Mucosa of descending colon (tissue), 3 donors: ENCODE measurements around the gene GRIN3B. TPM values are rescaled to one million over a fixed set of nuclear protein-coding genes. Genes with fewer than 3 reads are reported as not detected.

Experiments
- ATAC-seq: fragments of 200-7000 bp; cut with Tn5 transposase; one replicate; pipeline ENCODE4 v1.9.1; 2020; ENCODE audit warnings: mild to moderate bottlenecking, moderate library complexity
- DNase-seq, 3 donors: peaks; one replicate each; pipeline ENCODE4 v3.0.0-alpha.2; 2020
- H3K36me3 ChIP-seq: fragments of 200-600 bp; one replicate; pipeline ENCODE4 v1.8.0; 2021; ENCODE audit warnings: low read depth, mild to moderate bottlenecking
- H3K4me1 ChIP-seq: fragments of 200-600 bp; one replicate; pipeline ENCODE4 v1.8.0; 2021; ENCODE audit warnings: low read depth, mild to moderate bottlenecking
- H3K4me3 ChIP-seq: fragments of 200-600 bp; one replicate; pipeline ENCODE4 v1.8.0; 2021; ENCODE audit warnings: mild to moderate bottlenecking
- H3K9me3 ChIP-seq: fragments of 200-600 bp; one replicate; pipeline ENCODE4 v1.8.0; 2021; ENCODE audit warnings: mild to moderate bottlenecking
- CTCF ChIP-seq: fragments of 200-600 bp; IDR thresholded peaks from one replicate; pipeline ENCODE4 v1.8.0; 2022; ENCODE audit warnings: antibody characterized with exemption, mild to moderate bottlenecking
- intact Hi-C, 2 donors: fragments of 100-400 bp; cut with DNase I in 1 of 2; cut with micrococcal nuclease in 1 of 2; formaldehyde crosslinking; loops; one replicate each; pipeline versions ENCODE4 v1.11.0 to v1.11.1; 2022; cut with DNase I, micrococcal nuclease
- total RNA-seq, 3 donors: library from RNA; stranded (reverse); fragmentation: NEBNext Ultra II Directional in 2 of 3; extraction: Animal tissue kit (Norgen Biotek cat#: 25700) in 2 of 3; gene quantifications; one replicate each; pipeline versions ENCODE4 v1.2.1 to v1.2.4, GENCODE V29; 2021 to 2023
- donor health status: DM: no; HTN: no; CAD: no; lungs with moderate emphysema.
- donor health status: DM: no; HTN: no; CAD: no.
- donor health status: DM: no; HTN: yes; CAD: no.

Gene GRIN3B
- total RNA-seq, 3 donors from 2014 or later = not detected

DNA sequence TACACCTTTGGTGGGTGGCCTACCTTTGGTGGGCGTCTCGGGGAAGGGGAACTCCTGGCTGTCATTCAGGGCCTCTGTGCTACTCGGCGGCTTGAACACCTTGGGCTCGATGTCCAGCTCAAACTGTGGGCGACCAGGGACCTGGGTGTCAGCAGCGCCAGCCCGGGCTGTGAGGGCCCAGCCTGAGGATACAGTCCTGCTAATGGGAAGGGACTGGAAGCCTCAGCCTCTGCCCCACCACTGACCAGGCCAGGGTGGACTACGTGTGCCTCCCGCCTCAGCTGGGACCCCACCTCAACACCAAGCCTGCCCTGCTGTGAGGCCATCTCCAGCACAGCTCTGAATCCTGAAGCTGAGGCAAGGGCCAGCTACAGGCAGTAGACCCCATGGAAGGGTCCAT is 13.0 kb downstream of the GRIN3B start:
- H3K9me3 ChIP-seq = no peaks in the 10 kb centered on the region
- no peak for DNase-seq
- peaks cover 7% of the 10 kb centered on the region for H3K36me3 ChIP-seq
- no peak for TF ChIP-seq CTCF
- intact Hi-C loops = no loop called here
- peaks cover 27% of the 10 kb centered on the region for H3K4me1 ChIP-seq
- no peak for ATAC-seq
- no peak overlapping the region for H3K4me3 ChIP-seq

DNA sequence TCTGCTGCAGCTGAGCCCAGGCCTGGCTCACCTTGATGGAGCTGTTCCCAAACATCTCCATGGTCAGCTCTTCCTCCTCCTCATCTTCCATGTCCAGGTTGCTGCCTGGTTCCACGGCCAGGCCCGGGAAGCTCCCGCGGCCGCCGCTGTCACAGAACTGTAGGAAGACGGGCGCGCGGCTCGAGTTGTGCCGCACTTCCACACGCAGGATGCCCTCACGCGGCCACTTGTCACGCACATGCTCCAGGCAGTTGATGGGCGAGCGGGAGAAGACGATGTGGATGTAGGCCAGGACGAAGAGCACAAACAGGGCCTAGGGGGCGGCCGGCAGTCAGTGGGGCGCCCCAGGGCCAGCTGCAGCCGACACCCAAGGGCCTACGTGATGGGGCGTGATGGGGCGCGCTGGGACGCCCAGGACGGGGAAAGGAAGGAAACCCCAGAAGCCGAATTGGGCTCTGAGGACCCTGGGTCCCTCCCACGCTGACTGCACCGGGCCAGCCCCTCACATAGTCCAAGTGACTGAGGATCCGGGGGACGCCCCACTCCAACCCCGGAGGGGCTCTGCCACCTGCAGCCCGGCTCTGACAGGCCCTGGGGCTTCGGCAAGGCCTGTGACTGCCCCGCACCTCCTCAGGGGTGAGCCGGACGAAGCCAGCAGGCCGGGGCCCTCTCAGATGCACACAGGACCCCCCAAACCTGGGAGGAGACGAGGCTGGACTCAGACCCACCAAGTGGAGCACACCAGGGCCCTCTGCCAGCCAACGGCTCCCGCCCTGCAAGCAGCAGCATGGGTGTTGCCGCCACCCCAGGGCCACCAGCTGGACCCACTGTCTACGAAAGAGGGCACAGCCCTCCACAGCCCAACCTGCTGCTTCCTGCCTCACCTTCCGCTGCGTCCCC is 14.2 kb downstream of the GRIN3B start:
- intact Hi-C loops = no loop called here
- no peak for TF ChIP-seq CTCF
- Histone ChIP-seq H3K9me3 (no peaks in the 10 kb centered on the region), H3K4me3 (no peak overlapping the region), H3K4me1 (peaks cover 39% of the 10 kb centered on the region), H3K36me3 (peaks cover 3% of the 10 kb centered on the region)
- DNase-seq = no peak
- ATAC-seq = no peak

- no peak for ATAC-seq
- Histone ChIP-seq H3K36me3 (peaks cover 3% of the 10 kb centered on the region), H3K4me3 (no peak overlapping the region), H3K4me1 (peaks cover 41% of the 10 kb centered on the region), H3K9me3 (no peaks in the 10 kb centered on the region)
- intact Hi-C loops = no loop called here
- TF ChIP-seq CTCF = no peak
- DNase-seq = peak in 1 of 3 donors; percentile 31
Measured at GRCh38 chr19:1015061-1015781, 15.0 kb downstream of the GRIN3B start.

- H3K4me1 ChIP-seq = peaks cover 41% of the 10 kb centered on the region
- no peak for TF ChIP-seq CTCF
- ATAC-seq = no peak
Measured at GRCh38 chr19:1015782-1016646, 15.8 kb downstream of the GRIN3B start.

GRCh38 chr19:1016647-1017114 is 16.5 kb downstream of the GRIN3B start:
- H3K36me3 ChIP-seq = no peaks in the 10 kb centered on the region
- no peak overlapping the region for H3K4me3 ChIP-seq
- no peaks in the 10 kb centered on the region for H3K9me3 ChIP-seq
- DNase-seq = peak in 2 of 3 donors; percentile 59 to 62
- TF ChIP-seq CTCF = no peak
- peaks cover 42% of the 10 kb centered on the region for H3K4me1 ChIP-seq
- ATAC-seq = peak; percentile 21
- intact Hi-C loops = no loop called here

More at GRCh38 chr19:1015782-1016646, 15.8 kb downstream of the GRIN3B start:
- Histone ChIP-seq H3K36me3 (peaks cover under 1% of the 10 kb centered on the region), H3K9me3 (no peaks in the 10 kb centered on the region), H3K4me3 (no peak overlapping the region)
- intact Hi-C loops = no loop called here
- peak in 1 of 3 donors; percentile 35 for DNase-seq
